ENCODE data around the gene HAPLN2.

- TF ChIP-seq CTCF (IDR thresholded peaks at IDR 0.05) (no peak), POLR2AphosphoS5 (IDR thresholded peaks at IDR 0.05) (no peak), POLR2A (IDR thresholded peaks at IDR 0.05) (no peak)
These were observed 25.4 kb downstream of the HAPLN2 start for GRCh38 chr1:156644640-156645039.

Measured in prostate gland (tissue), 2 donors.